ENCODE measurements around the gene CRPPA. TPM values are rescaled to one million over a fixed set of nuclear protein-coding genes. Genes with fewer than 3 reads are reported as not detected.

The CRPPA gene
- total RNA-seq, 1 donor from 2014 or later = 1.2 TPM

- DNase-seq (ENCODE audit: low read depth in 2 of 2) = no peak
Observed at GRCh38 chr7:16423761-16424160, 2.4 kb upstream of the CRPPA start.

GRCh38 chr7:16422917-16423316, 1.6 kb upstream of the CRPPA start:
- no peak for DNase-seq (ENCODE audit: low read depth in 2 of 2)

DNA sequence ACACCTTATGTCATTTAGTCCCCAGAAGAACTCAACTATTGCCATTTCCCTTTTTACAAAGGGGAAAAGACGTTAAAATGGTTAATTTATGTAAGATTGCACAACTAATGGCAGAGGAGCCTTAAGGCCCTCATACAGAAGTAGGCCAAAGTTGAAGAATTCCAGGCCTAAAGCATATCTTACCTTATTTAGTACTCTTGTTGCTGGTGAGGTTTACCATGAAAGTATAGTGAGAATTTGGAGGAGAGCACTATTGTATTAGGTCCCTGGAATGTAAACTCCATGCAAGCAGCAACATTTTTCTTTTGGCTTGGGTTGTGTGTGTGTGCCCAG, 731 bp upstream of the CRPPA start:
- no peak for DNase-seq (ENCODE audit: low read depth in 2 of 2)

- DNase-seq (ENCODE audit: low read depth in 2 of 2) = peak; percentile 90 to 94
Observed at GRCh38 chr7:16420649-16421332, 547 bp downstream of the CRPPA start.

GRCh38 chr7:16420329-16420648, 1.0 kb downstream of the CRPPA start:
- no peak for DNase-seq (ENCODE audit: low read depth in 2 of 2)

GRCh38 chr7:16419859-16420258, 1.5 kb downstream of the CRPPA start:
- no peak for DNase-seq (ENCODE audit: low read depth in 2 of 2)

DNA sequence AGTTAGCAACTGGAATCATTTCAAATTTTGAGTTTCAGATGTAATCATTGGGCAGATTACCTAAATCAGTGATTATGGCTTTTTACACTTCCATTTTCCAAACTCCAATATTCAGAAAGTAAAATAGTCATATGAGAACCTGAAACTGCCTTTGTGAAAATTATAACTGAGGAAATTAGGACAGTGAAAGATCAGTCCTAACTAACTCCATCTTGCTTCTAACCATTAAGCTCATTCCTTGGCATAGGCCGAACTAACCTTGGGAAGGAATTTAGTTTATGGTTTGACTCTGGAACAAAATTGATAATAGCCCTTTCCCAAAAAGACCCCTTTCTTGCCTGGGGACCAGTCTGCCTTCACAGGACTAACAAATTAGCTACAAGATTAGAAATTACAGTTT, 2.2 kb downstream of the CRPPA start:
- DNase-seq (ENCODE audit: low read depth in 2 of 2) = no peak

- peak in 1 of 2 donors; percentile 2 for DNase-seq (ENCODE audit: low read depth in 2 of 2)
Observed at GRCh38 chr7:16417906-16418305, 3.4 kb downstream of the CRPPA start.

- DNase-seq (ENCODE audit: low read depth in 2 of 2) = peak in 1 of 2 donors; percentile 43
Observed at GRCh38 chr7:16416289-16417282, 4.8 kb downstream of the CRPPA start.

- DNase-seq (ENCODE audit: low read depth in 2 of 2) = no peak
Observed at GRCh38 chr7:16412274-16413254, 8.8 kb downstream of the CRPPA start.

- peak in 1 of 2 donors; percentile 29 for DNase-seq (ENCODE audit: low read depth in 2 of 2)
Observed at GRCh38 chr7:16411391-16411790, 9.9 kb downstream of the CRPPA start.

DNA sequence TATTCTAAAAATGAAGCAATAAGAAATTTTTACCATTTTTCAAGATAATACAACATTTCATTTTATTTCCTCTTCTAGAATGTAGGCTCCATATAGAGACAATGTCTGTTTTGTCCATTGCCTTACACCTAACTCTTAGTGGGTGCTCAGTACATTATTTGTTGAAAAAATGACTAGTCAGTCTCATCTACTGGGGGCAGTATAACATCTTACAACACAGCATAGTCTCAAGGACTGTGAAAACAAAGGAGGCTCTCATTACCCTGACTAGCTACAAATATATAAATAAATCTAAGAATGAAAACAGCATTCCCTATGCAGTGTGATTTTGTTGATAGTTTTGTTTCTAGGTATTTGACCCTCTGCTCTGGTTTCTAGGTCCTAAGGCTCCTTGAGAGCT, 11.6 kb downstream of the CRPPA start:
- no peak for DNase-seq (ENCODE audit: low read depth in 2 of 2)

- DNase-seq (ENCODE audit: low read depth in 2 of 2) = no peak
Observed at GRCh38 chr7:16404636-16405035, 16.7 kb downstream of the CRPPA start.

GRCh38 chr7:16403475-16403874, 17.9 kb downstream of the CRPPA start:
- DNase-seq (ENCODE audit: low read depth in 2 of 2) = no peak

- no peak for DNase-seq (ENCODE audit: low read depth in 2 of 2)
Observed at GRCh38 chr7:16402940-16403339, 18.4 kb downstream of the CRPPA start.

DNA sequence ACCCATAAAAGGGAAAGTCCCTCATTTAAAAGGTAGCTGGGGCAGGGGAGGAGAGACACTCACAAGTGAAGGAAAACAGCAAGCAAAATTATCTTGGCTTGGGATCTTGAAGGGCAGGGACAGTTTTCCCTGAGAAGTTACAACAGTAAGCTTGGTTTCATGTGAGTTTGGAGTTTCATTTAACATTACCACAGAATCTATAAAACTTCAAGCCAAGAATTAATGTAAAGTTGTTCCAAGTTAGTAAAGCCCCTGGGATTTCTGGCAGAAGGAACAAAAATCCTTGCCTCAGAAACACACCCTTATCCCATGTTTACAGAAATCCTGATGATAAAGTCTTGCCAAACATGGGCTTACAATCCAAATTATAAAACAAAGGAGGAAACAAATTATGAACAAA, 19.2 kb downstream of the CRPPA start:
- no peak for DNase-seq (ENCODE audit: low read depth in 2 of 2)

- DNase-seq (ENCODE audit: low read depth in 2 of 2) = no peak
Observed at GRCh38 chr7:16400893-16401275, 20.5 kb downstream of the CRPPA start.

DNA sequence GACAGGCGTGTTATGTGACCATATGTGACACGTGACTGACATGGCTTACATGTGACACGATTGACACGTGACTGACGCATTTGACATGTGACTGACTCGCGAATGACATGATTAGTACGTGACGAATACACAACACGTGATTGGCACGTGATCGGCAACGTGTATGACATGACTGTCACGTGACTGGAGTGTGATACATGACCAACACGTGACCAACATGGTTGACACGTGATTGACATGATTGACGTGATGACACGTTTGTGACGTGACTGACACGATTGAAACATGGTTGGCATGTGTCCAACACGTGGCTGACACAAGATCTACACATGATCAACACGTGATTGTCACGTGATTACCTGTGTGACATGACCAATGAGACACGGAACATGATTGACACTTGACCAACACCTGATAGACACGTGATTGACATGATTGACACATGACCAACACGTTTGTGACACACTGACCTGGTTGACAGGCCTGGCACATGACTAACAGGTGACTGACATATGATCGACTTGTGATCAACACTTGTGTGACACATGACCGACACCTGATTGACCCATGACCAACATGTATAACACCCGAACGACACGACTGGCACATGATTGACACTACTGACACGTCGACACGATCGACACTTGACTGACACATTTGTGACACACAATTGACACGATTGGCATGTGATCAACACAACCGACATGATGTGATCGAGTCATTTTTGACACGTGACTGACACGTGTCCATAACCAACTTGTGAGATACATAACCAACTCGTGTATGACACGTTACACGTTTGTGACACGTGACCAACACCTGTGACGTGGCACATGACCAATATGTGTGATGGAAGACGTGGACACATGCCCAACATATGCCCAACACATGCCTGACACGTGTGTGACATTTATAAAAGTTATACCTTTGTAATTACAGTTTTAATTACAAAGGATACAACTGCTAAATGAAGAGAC, 21.1 kb downstream of the CRPPA start:
- no peak for DNase-seq (ENCODE audit: low read depth in 2 of 2)

GRCh38 chr7:16399265-16399831, 22.0 kb downstream of the CRPPA start:
- no peak for DNase-seq (ENCODE audit: low read depth in 2 of 2)

All from lung microvascular endothelial cell (primary cell).